ENCODE results near the gene SYK.

Gene SYK

DNA sequence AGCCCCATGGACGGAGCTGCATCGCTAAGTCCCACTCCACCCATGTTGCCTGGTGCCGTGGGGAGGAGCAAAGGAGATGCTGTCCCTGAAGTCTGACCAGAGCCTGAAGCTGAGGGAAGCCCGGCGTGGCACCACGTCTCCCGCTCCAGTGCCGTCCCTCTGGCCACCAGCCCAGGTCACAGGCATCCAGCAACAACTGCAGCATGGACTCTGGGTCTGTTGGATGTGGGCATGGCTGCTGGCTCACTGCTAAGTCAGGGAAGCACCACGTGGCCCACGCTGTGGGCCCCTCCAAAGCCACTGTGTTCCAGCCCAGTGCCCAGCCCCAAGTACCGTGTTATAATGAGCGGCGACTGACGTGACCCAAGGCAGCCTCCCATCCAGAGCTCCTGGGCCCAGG is 112.6 kb downstream of the SYK start:
- TF ChIP-seq, protein P1, sequence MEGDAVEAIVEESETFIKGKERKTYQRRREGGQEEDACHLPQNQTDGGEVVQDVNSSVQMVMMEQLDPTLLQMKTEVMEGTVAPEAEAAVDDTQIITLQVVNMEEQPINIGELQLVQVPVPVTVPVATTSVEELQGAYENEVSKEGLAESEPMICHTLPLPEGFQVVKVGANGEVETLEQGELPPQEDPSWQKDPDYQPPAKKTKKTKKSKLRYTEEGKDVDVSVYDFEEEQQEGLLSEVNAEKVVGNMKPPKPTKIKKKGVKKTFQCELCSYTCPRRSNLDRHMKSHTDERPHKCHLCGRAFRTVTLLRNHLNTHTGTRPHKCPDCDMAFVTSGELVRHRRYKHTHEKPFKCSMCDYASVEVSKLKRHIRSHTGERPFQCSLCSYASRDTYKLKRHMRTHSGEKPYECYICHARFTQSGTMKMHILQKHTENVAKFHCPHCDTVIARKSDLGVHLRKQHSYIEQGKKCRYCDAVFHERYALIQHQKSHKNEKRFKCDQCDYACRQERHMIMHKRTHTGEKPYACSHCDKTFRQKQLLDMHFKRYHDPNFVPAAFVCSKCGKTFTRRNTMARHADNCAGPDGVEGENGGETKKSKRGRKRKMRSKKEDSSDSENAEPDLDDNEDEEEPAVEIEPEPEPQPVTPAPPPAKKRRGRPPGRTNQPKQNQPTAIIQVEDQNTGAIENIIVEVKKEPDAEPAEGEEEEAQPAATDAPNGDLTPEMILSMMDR (IDR thresholded peaks at IDR 0.05; ENCODE audit: low read depth, low read length, missing control alignments), result no peak
- DNase-seq (ENCODE audit: extremely low read depth, low read depth), result no peak
- H3K4me3 ChIP-seq (replicated peaks; ENCODE audit: low read depth, low read length), result no peak overlapping the region

DNA sequence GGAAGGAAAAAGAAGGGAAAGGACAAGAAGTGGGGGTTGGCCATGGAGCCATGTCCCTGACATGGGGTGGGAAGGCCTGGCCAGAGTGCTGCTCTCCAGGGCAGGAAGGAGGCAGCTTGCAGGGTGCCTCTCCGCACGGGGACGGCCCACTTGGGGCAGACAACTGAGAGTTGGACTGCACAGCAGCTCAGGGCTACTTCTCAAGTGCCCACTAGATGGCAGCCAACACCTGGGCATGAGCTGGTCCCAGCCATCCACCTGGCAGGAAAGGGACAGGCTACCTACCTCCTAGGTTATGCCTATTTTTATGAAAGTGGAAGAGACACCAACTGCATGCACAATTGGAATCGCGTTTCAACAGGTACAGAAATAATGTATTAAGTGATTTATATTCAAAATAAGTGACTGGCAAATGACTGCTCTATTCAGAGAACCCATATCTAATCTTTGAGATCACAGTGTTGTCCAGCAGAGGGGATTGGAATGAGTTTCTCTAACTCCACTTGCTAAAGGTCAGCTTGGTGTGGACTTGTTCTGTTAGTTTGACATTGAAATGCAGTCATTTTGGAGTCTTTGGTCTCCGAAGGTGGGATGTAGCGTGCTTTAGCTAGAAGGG is 113.4 kb downstream of the SYK start:
- H3K4me3 ChIP-seq (replicated peaks; ENCODE audit: low read depth, low read length), result no peak overlapping the region
- TF ChIP-seq, protein P1 (IDR thresholded peaks at IDR 0.05; ENCODE audit: low read depth, low read length, missing control alignments), result peak; percentile 88
- DNase-seq (ENCODE audit: extremely low read depth, low read depth), result peak; percentile 42

DNA sequence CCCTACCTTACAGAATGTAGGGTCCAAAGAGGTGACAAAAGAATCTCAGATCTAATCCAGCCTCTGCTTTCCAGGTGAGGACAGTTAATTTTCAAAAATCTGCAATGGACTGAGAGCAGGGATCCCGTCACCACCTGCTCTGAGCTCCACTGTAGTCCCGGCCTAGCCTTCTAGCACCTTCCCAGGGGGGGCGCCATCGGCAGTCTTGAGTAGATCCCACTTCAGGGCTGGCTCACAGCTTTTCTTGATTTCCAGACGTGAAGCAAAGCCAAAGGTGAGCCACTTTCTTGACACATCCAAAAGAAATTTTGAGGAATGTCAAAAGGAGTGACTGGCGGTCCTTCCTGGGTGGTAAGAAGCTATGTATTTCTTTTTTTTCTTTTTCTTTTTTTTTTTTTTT is 114.1 kb downstream of the SYK start:
- no peak for DNase-seq (ENCODE audit: extremely low read depth, low read depth)

DNA sequence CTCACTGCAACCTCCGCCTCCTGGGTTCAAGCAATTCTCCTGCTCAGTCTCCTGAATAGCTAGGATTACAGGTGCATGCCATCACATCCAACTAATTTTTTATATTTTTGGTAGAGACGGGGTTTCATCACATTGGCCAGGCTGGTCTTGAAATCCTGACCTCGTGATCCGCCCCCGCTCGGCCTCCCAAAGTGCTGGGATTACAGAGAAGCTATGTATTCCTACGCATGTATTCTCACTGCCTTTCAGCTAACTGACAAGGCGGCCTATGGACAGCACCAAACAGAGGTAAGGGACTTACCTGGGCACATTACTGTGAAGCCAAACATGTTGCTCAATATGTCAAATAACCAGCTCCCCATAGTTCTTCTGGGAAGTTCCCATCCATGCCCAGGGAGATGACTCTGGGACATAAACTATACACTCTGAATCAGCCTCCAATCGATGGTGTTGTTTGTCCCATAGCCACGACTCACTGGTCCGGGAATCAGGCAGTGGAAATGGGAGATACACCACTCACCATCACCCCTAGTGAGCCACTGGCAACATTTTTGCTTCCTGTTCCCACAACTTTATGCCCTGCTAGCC is 114.6 kb downstream of the SYK start:
- no peak overlapping the region for H3K4me3 ChIP-seq (replicated peaks; ENCODE audit: low read depth, low read length)
- TF ChIP-seq, protein P1 (IDR thresholded peaks at IDR 0.05; ENCODE audit: low read depth, low read length, missing control alignments), result no peak
- DNase-seq (ENCODE audit: extremely low read depth, low read depth), result no peak

More for the DNA sequence above, 114.1 kb downstream of the SYK start:
- TF ChIP-seq, protein P1 (IDR thresholded peaks at IDR 0.05; ENCODE audit: low read depth, low read length, missing control alignments), result peak; percentile 47
- no peak overlapping the region for H3K4me3 ChIP-seq (replicated peaks; ENCODE audit: low read depth, low read length)

DNA sequence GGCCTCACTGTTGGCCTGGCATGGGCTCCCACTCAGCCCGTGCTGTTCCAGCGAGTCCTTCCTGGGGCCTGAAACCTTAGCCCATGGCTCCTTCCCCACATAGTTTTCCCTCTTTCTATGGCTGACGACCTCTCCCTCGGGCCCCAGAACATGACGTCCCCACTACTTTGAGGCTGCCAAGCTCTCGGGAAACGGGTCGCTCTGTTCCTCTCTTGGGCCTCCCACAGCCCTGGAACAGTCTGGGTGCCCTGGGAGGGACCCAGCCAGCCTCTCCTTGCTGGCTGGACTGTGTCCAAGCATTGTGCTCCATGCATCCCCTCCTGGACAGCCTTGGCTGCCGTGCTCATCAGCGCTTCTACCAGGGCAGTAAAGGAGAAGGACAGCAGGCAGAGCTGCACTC is 118.3 kb downstream of the SYK start:
- no peak overlapping the region for H3K4me3 ChIP-seq (replicated peaks; ENCODE audit: low read depth, low read length)
- DNase-seq (ENCODE audit: extremely low read depth, low read depth), result no peak
- TF ChIP-seq, protein P1 (IDR thresholded peaks at IDR 0.05; ENCODE audit: low read depth, low read length, missing control alignments), result no peak

DNA sequence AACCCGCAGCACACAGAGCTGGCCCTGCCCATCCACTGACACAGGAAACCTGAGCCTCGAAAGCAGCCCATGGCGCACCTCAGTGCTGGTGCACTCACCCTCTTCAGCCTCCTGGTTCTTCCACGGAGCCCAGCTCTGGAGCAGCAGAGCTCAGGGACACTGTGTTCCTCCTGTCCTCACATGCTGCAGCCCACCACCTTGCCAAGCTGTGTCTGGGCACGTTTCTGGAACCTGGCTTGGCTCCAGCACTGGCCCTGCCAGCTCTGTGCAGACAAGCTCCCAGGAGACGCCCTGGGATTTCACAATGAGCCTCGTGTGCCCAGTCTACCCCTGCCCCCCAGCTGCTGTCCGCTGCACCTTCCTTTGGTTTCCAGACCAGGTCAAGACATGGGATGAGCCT is 119.5 kb downstream of the SYK start:
- no peak for DNase-seq (ENCODE audit: extremely low read depth, low read depth)
- H3K4me3 ChIP-seq (replicated peaks; ENCODE audit: low read depth, low read length), result no peak overlapping the region
- TF ChIP-seq, protein P1 (IDR thresholded peaks at IDR 0.05; ENCODE audit: low read depth, low read length, missing control alignments), result no peak

All from HFF-Myc (cell line).